Pancreas (tissue), 10 donors: ENCODE measurements around the gene PHKA1. TPM values are rescaled to one million over a fixed set of nuclear protein-coding genes. Genes with fewer than 3 reads are reported as not detected.
"Not testable (repeated sequence)": the region's sequence is repeated elsewhere in the genome, so short reads cannot be mapped to it uniquely, and the experiment has no call there.

Experiments
- ATAC-seq, 4 donors: fragments of 200-7000 bp; cut with Tn5 transposase; one replicate each; pipeline versions ENCODE4 v1.8.0 to v1.9.1; 2020; ENCODE audit warnings: mild to moderate bottlenecking in 4 of 4, moderate library complexity in 4 of 4
- DNase-seq, 6 donors: peaks; one replicate each; pipeline ENCODE4 v3.0.0-alpha.2; 2020
- FAIRE-seq: peaks from 2 replicates; lab custom pipeline; 2012; peaks lifted over from hg19 to GRCh38; lab: Jason Lieb, UNC
- H3K27ac ChIP-seq, 4 donors: fragments of 200-600 bp; sonication (generic); 1 replicate in 3 of 4; 2 replicates in 1 of 4; pipeline versions ENCODE4 v1.5.0 to v1.8.0; 2020
- H3K27me3 ChIP-seq, 4 donors: fragments of 200-600 bp; one replicate each; pipeline ENCODE4 v1.8.0; 2021
- H3K36me3 ChIP-seq, 3 donors: fragments of 200-600 bp; sonication (generic) in 1 of 3; one replicate each; pipeline versions ENCODE4 v1.5.0 to v1.8.0; 2020 to 2021
- H3K4me1 ChIP-seq, 3 donors: fragments of 200-600 bp; one replicate each; pipeline ENCODE4 v1.8.0; 2021
- H3K4me3 ChIP-seq, 4 donors: fragments of 200-600 bp; sonication (generic) in 2 of 4; one replicate each; pipeline versions ENCODE4 v1.5.0 to v1.8.0; 2020 to 2021
- H3K9me3 ChIP-seq, 4 donors: fragments of 200-600 bp; one replicate each; pipeline ENCODE4 v1.8.0; 2021
- CTCF ChIP-seq, 4 donors: fragments of 200-600 bp; sonication (generic) in 3 of 4; IDR thresholded peaks; one replicate each; pipeline versions ENCODE4 v1.5.0 to v1.8.0; 2021; ENCODE audit warnings: antibody characterized with exemption in 4 of 4
- WGBS, 2 donors: extraction: QIAGEN DNeasy Blood & Tissue Kit; methylation state at CpG; one replicate each; pipeline ENCODE4 v1.1.7; 2013; 5-methylcytosine and 5-hydroxymethylcytosine counted together
- intact Hi-C, 3 donors: fragments of 100-400 bp; cut with DNase I; formaldehyde crosslinking; loops; one replicate each; pipeline versions ENCODE4 v1.11.1 to v1.14.2; 2022
- polyA plus RNA-seq, 2 donors: library from polyadenylated mRNA; stranded (reverse); fragments of 200-250 nt; gene quantifications; one replicate each; pipeline ENCODE4 v1.2.3, GENCODE V29; 2013
- total RNA-seq, 6 donors: library from RNA; stranded (reverse); fragmentation: NEBNext Ultra II Directional in 4 of 6; extraction: Animal tissue kit (Norgen Biotek cat#: 25700) in 4 of 6; gene quantifications; one replicate each; pipeline versions ENCODE4 v1.2.1 to v1.2.4, GENCODE V29; 2021 to 2023
- donor health status: healthy with polysubstance abuse.
- donor health status: DM: no; HTN: no; CAD: no; lungs with moderate emphysema.
- donor health status: DM: no; HTN: no; CAD: no.
- donor health status: control.
- donor health status: control.
- donor health status: Bipolar disorder and iron deficiency.
- donor health status: DM: yes; HTN: yes; CAD: no.
- donor health status: DM: no; HTN: no; CAD: no.
- donor health status: DM: no; HTN: no; CAD: no.
- donor health status: DM: yes; HTN: yes; CAD: no.

The PHKA1 gene
- total and polyA plus RNA-seq, 8 donors: 3.5 to 7.4 (median 5.0) TPM

GRCh38 chrX:72568406-72569092, 145.6 kb downstream of the PHKA1 start:
- no peak overlapping the region for H3K4me3 ChIP-seq
- no peak overlapping the region for H3K27ac ChIP-seq
- WGBS, 2 donors: 72 to 84% methylated on average over 6 of the region's 6 CpGs
- no peaks in the 10 kb centered on the region for H3K4me1 ChIP-seq
- H3K9me3 ChIP-seq: no peaks in the 10 kb centered on the region
- no peak for ATAC-seq
- FAIRE-seq: no peak
- H3K36me3 ChIP-seq: no peaks in the 10 kb centered on the region
- no peak for DNase-seq
- H3K27me3 ChIP-seq: peaks cover 0 to 5% (median 0%) of the 10 kb centered on the region in 4 donors
- intact Hi-C loops: no loop called here
- no peak for TF ChIP-seq CTCF (IDR thresholded peaks at IDR 0.05)

GRCh38 chrX:72566448-72566847, 147.7 kb downstream of the PHKA1 start:
- Histone ChIP-seq H3K27ac (no peak overlapping the region), H3K9me3 (no peaks in the 10 kb centered on the region), H3K27me3 (peaks cover 0 to 5% (median 0%) of the 10 kb centered on the region in 4 donors), H3K36me3 (no peaks in the 10 kb centered on the region), H3K4me1 (no peaks in the 10 kb centered on the region), H3K4me3 (no peak overlapping the region)
- 82 to 91% methylated on average over 2 of the region's 2 CpGs for WGBS, 2 donors
- ATAC-seq (no peak), DNase-seq (no peak), FAIRE-seq (no peak)
- no peak for TF ChIP-seq CTCF (IDR thresholded peaks at IDR 0.05)
- intact Hi-C loops: no loop called here

GRCh38 chrX:72559655-72560054, 154.5 kb downstream of the PHKA1 start:
- H3K27ac ChIP-seq, H3K4me3 ChIP-seq, H3K9me3 ChIP-seq, H3K4me1 ChIP-seq, H3K27me3 ChIP-seq, FAIRE-seq, ATAC-seq, H3K36me3 ChIP-seq, intact Hi-C loops: not testable (repeated sequence)
- DNase-seq: peak in 1 of 6 donors; percentile 66
- 97% methylated on average over 25 to 27 of the region's 28 CpGs for WGBS, 2 donors

GRCh38 chrX:72554448-72555140, 159.5 kb downstream of the PHKA1 start:
- no peak for ATAC-seq

GRCh38 chrX:72552443-72552842, 161.7 kb downstream of the PHKA1 start:
- ATAC-seq, DNase-seq, H3K4me3 ChIP-seq, H3K27ac ChIP-seq, H3K36me3 ChIP-seq, H3K27me3 ChIP-seq, intact Hi-C loops, H3K9me3 ChIP-seq, H3K4me1 ChIP-seq, FAIRE-seq: not testable (repeated sequence)
- WGBS, 2 donors: 80 to 90% methylated on average over 6 of the region's 6 CpGs

More at GRCh38 chrX:72554448-72555140, 159.5 kb downstream of the PHKA1 start:
- Histone ChIP-seq H3K36me3 (no peaks in the 10 kb centered on the region), H3K27me3 (peaks cover 0 to 10% (median 0%) of the 10 kb centered on the region in 4 donors), H3K9me3 (no peaks in the 10 kb centered on the region), H3K4me3 (no peak overlapping the region), H3K4me1 (no peaks in the 10 kb centered on the region), H3K27ac (no peak overlapping the region)
- no peak for FAIRE-seq
- no peak for TF ChIP-seq CTCF (IDR thresholded peaks at IDR 0.05)
- DNase-seq: no peak
- WGBS, 2 donors: 66 to 91% methylated on average over 16 of the region's 16 CpGs
- intact Hi-C loops: no loop called here

GRCh38 chrX:72545990-72546389, 168.1 kb downstream of the PHKA1 start:
- no peak overlapping the region for H3K4me3 ChIP-seq
- no peaks in the 10 kb centered on the region for H3K9me3 ChIP-seq
- FAIRE-seq: no peak
- ATAC-seq: peak in 3 of 4 donors; percentile 55 to 81 (median 60)
- DNase-seq: no peak
- H3K36me3 ChIP-seq: no peaks in the 10 kb centered on the region
- no peaks in the 10 kb centered on the region for H3K4me1 ChIP-seq
- TF ChIP-seq CTCF (IDR thresholded peaks at IDR 0.05): no peak
- H3K27me3 ChIP-seq: no peaks in the 10 kb centered on the region
- H3K27ac ChIP-seq: no peak overlapping the region
- intact Hi-C loops: loop anchor here in 1 of 3 donors (10.0 kb wide), 1 partner anchor 301 kb away; no protein-coding TSS in a partner anchor
